GM21737 (cell line): ENCODE measurements around the gene COA8.

ENCODE experiments used
- ATAC-seq: cut with Tn5 transposase; IDR thresholded peaks from one replicate; pipeline ENCODE4 v1.9.1; 2021; ENCODE audit warnings: mild to moderate bottlenecking, moderate library complexity; ENCODE audit not compliant: unreplicated experiment

Gene COA8

DNA sequence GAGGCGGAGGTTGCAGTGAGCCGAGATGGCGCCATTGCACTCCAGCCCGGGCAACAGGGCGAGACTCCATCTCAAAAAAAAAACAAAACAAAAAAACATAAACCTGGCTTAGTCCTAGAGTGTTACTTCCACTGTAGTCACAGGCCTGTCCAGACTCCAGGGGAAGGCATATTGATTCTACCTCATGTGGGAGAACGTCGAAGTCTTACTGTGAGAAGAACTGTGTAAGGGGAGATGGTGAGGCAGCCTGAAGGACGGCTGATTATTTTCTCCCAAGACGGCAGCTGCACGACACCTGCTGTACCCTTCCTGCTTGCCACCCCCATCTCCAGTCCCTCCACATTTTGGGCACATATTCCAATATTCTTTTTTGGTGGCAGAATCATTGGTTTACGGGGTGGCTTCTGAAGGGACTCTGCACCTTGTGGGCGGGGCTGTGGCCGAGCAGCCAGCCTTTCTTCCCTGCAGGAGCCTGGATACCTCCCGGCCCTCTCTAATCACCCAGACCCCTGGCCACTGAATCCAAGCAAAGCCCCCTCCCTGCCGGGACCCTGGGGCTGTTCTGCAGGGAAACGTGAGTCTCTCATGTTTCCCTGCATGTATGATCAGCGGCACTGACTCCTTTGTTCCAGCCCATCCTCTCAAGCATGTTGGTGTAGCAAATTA is 54.0 kb downstream of the COA8 start:
- ATAC-seq: no peak

DNA sequence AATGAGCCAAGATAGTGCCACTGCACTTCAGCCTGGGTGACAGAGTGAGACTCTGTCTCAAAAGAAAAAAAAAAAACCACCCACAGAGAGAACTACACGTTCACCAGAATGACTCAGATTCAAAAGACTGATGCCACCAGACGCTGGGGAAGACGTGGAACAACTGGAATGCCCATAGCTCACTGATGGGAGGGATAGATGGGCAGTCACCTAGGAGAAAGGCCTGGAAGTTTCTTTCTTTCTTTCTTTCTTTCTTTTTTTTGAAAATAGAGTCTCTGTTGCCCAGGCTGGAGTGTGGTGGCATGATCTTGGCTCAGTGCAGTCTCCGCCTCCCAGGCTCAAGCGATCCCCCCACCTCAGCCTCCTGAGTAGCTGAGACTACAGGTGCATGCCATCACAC is 56.3 kb downstream of the COA8 start:
- ATAC-seq: no peak

DNA sequence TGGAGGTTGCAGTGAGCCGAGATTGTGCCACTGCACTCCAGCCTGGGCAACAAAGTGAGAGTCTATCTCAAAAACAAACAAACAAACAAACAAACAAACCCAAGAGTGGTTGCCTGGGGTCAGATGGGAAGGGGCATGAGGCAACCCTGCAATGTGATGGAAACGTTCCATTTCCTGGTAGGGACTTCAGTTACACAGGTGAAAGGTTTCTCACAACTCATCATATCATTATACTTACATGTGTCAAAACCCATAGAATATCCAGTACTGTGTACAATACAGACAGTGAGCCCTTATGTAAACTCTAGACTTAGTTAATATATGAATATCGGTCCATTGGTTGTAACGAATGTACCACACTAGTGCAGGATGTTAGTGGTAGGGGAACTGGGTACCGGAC is 59.1 kb downstream of the COA8 start:
- ATAC-seq: no peak

DNA sequence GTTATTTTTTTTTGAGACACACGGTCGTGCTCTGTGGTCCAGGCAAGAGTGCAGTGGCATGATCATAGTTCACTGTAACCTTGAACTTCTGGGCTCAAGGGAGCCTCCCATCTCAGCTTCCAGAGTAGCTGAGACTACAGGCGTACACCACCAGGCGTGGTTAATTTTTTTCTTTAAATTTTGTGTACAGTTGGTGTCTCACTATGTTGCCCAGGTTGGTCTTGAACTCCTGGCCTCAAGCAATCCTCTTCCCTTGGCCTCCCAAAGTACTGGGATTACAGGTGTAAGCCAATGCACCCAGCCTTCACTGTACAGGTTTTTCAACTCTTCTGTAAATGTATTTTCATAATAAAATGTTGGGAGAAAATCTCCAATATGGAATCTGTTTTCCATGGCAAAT is 60.5 kb downstream of the COA8 start:
- ATAC-seq: no peak

DNA sequence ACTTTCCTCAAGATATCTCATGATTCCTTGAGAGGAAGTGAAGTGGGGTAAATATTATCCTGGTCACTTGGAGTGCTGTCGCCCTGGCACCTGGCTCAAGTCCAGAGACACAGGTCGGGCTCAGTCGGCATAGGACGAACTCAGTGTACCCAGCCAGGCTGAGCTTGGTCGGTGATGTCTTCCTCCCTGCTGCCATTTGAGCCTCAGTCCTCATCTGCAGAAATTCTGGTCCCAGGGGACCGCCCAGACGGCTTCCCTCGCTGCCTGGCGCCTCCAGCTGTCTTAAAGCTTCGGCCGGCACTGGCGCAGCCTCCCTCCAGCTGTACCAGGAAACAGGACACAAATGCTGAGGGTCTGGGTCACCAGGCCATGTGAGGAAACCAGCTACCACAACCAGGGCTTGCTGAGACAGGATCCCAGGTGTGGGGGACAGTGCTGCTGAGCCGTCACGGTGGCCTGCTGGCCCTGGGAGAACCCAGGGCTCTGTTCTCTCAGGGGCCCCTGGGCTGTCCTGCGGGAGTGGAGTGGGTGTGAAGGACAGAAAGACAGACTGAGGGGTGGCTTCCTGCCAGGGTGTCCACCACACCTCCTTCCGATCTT is 61.2 kb downstream of the COA8 start:
- no peak for ATAC-seq

DNA sequence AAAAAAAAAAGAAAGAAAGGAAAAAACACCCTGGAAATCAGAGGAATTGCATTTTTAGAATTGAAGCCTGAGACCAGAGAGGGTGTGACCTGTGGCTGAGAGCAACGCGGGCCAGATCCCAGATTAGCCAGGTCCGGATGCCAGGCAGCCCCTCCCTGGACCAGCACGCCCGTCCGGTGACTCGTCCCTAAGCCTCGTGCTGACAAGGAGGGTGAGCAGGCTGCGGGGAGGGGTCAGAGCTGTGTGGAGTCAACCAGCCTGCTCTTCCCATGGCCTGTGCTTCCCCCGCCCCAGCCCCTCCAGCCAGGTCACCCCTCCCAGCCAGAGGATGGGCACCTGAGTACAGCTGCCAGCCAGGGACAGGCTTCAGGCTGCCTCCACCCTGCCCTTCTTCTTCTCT is 62.1 kb downstream of the COA8 start:
- ATAC-seq: no peak

DNA sequence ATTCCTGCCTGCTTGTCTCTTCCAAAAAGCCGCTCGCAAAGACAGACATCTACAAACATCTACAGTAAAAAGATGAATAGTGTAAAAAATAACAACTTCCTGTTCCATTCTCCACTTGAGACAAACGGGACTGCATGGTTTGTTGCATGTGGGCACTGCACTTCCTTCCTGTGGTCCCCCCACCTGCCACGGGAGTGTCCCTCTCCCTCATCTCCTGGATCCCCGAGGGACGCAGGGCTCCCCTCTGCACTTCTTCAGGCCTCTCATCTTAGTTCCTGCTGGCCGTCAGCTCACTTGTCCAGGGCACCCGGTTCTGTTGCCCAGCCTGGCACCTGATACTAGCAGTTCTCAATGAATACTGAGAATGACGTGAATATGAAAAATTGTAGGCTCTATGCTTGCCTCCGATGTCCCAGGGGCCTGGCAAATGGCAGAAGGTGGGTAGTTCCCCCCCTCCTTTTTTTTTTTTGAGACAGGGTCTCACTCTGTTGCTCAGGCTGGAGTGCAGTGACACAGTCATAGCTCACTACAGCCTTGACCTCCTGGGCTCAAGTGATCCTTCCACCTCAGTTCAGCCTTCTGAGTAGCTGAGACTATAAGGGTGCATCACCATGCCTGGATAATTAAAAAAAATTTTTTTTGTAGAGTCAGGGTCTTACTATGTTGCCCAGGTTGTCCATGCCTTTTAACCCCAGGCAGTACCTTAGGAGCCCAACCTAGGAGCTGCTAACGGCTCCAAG is 62.8 kb downstream of the COA8 start:
- ATAC-seq: no peak

DNA sequence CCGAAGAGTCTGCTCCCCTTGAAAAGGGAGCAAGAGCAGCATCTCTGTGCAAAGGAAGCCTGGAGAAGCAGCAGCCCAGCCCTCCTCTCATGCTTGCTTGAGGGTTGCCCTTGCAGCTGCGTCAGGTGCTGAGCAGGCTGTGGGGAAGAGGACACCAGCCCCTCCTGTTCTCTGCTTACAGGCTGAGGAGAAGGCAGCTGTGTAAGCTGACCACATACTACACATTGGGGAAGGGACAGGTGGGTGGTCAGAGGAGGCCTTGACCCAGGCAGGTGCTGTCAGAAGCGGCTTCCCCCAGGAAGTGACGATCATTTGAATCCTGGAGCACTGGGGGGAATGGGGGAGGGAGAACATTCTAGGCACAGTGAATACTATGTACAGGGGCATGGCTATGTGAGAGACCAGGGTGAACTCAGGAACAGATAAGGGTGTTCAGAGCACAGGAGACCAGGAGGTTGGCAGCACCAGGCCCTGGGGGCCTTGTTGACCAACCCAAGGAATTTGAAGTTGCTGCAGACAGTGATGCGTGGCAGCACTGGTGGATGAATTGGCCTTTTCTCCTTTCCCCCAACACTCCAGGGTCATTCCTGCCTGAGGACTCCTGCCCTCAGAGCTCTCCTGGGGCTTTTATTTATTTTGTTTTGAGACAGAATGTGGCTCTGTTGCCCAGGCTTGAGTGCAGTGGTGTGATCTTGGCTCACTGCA is 63.5 kb downstream of the COA8 start:
- ATAC-seq: no peak

DNA sequence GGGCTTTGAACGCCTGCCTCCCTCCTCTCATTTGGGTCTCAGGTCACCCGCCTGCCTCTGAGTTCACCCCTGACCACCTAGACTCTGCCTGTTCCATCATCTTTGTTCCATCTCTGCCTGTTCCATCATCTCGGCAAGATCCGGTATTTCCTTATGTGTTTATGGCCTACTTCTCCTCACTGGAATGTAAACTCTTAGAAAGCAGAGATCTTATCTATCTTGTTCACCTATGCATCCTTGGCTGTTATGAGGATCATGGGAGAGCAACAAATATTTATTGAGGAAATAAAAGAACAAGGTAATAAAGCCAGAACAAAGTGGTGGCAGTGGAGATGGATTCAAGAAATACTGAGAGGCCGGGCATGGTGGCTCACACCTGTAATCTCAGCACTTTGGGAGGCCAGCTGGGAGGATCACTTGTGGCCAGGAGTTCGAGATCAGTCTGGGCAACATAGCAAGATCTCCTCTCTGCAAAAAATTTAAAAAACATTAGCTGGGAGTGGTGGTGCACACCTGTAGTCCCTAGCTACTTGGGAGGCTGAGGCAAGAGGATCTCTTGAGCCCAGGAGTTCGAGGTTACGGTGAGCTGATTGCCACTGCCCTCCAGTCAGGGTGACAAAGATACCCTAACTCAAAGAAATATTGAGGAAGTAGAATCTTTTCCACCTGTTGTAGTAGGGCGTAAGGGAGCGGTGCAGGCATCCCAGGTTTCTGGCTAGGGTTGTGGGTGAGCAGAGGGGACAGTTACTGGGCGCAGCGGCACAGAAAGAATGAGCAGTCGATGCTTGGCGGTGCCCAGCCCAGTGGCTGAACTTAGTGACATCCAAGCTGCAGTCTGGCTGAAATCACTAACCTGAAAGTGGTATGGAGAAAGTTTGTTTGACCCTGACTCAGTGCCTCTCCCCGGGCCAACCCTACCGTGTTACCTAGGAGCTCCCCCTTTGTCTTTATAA is 64.6 kb downstream of the COA8 start:
- ATAC-seq: no peak

DNA sequence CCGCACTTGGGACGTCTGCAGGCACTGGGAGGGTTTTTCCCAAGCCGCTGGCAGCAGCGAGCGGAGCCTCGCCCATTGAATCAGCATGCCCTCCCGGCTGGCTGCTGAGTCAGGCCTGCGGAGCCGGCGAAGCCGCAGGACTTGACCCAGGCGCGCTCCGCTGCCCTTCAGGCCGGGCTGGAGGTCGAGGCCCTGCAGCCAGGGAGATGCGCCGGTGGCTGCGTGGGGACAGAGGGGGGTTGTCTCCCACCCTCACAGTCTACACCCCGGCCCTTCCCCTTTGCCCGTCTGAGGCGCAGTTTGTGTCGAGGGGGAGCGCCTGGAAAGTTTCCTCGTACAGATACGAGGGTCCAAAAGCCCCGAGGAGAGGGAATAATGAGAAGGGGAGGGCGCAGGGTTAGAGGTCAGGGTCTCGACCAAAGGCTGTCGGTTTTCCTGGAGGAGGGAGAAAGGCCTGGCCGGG is 65.5 kb downstream of the COA8 start:
- no peak for ATAC-seq

DNA sequence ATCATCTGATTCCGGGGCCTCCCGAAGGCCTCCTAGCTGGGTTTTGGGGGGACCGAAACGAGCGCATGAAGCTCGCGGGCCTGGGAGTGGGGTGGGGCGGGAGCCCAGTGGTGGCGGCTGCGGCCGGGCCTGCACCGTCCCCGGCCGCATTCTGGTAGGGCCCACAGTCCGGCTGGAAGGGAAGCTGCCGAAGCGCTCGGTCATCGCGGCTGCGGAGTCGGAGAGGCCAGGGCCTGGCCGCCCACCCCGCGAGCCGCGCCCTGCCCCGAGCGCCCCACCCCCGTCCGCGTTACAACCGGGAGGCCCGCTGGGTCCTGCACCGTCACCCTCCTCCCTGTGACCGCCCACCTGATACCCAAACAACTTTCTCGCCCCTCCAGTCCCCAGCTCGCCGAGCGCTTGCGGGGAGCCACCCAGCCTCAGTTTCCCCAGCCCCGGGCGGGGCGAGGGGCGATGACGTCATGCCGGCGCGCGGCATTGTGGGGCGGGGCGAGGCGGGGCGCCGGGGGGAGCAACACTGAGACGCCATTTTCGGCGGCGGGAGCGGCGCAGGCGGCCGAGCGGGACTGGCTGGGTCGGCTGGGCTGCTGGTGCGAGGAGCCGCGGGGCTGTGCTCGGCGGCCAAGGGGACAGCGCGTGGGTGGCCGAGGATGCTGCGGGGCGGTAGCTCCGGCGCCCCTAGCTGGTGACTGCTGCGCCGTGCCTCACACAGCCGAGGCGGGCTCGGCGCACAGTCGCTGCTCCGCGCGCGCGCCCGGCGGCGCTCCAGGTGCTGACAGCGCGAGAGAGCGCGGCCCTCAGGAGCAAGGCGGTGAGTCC is 66.1 kb downstream of the COA8 start, which contains the start of gene KLC1:
KLC1 (plus strand) TSS at position 528 of the 819 bp plus-strand sequence. CDS start 25,354 bp downstream, outside the sequence.
- peak; percentile 36 for ATAC-seq

DNA sequence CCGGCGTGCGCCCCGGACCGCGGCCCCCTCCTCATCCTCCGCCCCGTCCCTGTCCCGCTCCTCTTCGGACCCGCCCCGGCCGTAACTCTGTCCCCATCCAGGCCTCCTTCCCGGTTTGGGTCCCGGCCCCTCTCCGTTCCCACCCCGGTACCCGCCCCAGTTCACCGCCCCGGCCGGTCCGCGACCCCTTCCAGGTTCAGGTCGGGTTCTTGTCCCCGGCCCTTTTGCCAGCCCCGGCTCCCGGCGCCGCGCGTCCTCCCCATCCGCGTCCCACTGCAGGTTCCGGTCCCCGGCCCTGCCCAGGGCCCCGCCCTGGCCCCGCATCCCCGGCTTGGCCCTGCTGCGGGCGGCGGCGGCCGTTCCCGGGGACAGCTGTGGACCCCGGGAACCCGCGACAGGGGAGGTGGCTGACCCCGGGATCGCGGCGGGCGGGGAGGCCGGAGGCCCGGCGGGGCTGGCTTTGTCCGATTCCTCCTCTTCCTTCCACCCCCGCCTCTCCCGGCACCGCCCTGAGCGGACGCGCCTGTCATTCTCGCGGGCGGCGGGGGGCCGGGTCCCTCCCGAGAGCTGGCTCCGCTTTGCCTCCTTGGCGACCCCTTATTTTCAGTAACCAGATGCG is 66.9 kb downstream of the COA8 start:
- ATAC-seq: peak; percentile 24

DNA sequence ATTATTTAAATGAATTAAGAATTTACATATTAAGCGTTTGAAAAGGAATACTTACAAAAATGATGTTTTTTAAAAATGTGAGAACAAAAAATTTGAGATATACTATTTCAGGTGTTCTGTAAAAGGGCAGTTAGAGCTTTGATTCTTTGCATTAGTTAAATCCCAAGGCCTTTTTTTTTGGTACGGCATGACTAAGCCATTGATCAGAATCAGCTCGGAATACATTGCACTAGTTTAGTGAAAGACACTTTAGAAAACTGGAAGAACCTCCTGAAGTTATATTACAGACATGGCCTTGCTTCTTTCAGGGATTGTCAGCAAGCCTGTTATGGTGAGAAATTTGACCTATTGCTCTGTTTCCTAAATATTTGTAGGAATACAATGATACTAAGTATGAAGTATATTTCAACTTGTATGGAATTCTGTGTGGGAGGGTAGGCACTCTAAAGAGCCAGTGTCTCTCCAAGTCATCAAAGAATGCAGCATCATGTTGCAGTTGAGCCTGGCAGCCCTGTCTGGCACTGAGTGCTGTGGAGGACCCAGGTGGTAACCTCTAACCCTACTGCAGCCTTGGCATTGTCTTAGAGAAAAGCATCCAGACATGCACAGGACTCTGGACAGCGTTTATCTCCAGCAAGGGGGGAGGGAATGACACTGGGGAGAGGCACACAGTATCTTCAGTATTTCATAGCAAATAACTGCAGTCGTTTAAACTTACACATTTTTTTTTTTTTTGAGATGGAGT is 67.8 kb downstream of the COA8 start:
- ATAC-seq: no peak

DNA sequence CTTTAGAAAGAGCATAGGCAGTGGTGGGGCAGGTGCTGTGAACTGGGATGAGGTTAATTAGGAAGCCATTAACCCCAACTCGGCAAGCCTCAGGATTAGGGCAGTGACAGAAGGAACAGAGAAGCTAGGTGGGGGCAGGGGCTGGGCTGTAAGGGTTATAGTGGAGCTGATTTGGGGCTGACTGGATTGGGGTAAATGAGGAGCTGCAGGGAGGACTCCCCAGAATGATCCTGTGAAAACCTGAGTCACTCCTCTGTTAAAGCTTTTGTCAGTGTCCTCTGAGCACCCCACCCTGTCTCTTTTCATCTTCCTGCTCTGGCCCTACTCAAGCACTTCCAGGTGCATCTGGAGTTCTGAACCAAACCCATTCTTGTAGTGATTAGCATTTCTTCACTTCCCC is 70.6 kb downstream of the COA8 start:
- ATAC-seq: no peak

DNA sequence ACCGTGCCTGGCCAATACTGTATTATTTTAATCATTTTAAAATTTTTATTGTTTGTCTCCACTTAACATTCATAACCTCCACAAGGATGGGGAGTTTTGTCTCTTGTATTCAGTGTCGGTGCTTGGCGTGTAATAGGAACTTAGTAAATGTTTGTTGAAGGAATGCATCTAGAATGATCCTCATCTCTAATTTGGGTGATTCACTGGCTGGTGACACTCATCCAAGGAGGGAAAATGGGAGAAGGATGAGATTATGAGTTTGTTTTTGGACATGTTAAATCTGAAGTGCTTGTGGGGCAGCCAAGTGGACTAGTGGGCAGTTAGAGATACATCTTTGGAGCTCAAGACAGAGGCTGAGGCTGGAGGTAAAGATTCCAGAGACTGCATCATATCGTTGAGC is 71.4 kb downstream of the COA8 start:
- no peak for ATAC-seq

DNA sequence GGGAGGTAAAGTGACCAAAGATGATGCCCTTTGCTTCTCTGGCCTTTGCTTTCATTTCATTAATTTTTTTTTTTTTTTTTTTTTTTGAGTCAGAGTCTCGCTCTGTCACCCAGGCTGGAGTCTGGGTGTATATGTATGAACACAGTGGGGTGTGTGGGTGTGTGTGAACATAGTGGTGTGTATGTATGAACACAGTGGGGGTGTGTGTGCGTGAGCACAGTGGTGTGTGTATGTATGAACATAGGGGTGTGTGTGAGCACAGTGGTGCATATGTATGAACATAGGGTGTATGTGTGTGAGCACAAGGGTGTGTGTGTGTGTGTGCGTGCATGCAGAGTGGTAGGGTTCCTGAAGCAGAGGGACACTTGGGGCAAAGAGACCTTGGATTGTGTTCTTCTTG is 75.8 kb downstream of the COA8 start:
- ATAC-seq: no peak
